Neuron (in vitro differentiated cells): Measurements from ENCODE around the gene BIRC6.
A peak's percentile ranks its signal among the peaks of the same experiment; 100 is the strongest.
"Not testable (repeated sequence)": the region's sequence is repeated elsewhere in the genome, so short reads cannot be mapped to it uniquely, and the experiment has no call there.

Experiments used
- H2AFZ ChIP-seq: one replicate; pipeline ENCODE4 v1.6.1; 2013; ENCODE audit warnings: low read depth, mild to moderate bottlenecking, inconsistent platforms, low read length, moderate library complexity
- H3K27me3 ChIP-seq: one replicate; pipeline ENCODE4 v1.6.1; 2013; ENCODE audit warnings: low read length; ENCODE audit not compliant: insufficient read depth
- H3K36me3 ChIP-seq: one replicate; pipeline ENCODE4 v1.6.1; 2013; ENCODE audit warnings: low read length; ENCODE audit not compliant: insufficient read depth
- H3K4me1 ChIP-seq: one replicate; pipeline ENCODE4 v1.6.1; 2013; ENCODE audit warnings: low read length; ENCODE audit not compliant: insufficient read depth
- H3K4me3 ChIP-seq: 2 replicates; pipeline ENCODE4 v1.5.1; 2013; ENCODE audit warnings: mild to moderate bottlenecking, low read length, moderate library complexity
- H3K9me3 ChIP-seq: one replicate; pipeline ENCODE4 v1.6.1; 2013; ENCODE audit warnings: low read length

Gene BIRC6

GRCh38 chr2:32624812-32625211, 268.0 kb downstream of the BIRC6 start:
- Histone ChIP-seq H3K4me3 (no peak overlapping the region), H3K27me3 (no peaks in the 10 kb centered on the region), H3K9me3 (no peaks in the 10 kb centered on the region), H2AFZ (no peak overlapping the region), H3K36me3 (peaks cover 5% of the 10 kb centered on the region), H3K4me1 (no peaks in the 10 kb centered on the region)

GRCh38 chr2:32626639-32627221, 269.9 kb downstream of the BIRC6 start:
- no peaks in the 10 kb centered on the region for H3K9me3 ChIP-seq
- no peak overlapping the region for H2AFZ ChIP-seq
- no peaks in the 10 kb centered on the region for H3K4me1 ChIP-seq
- H3K36me3 ChIP-seq, result peaks cover 5% of the 10 kb centered on the region
- H3K4me3 ChIP-seq, result no peak overlapping the region
- H3K27me3 ChIP-seq, result no peaks in the 10 kb centered on the region

- no peaks in the 10 kb centered on the region for H3K27me3 ChIP-seq
- peak overlapping the region; percentile 89 for H2AFZ ChIP-seq
- no peaks in the 10 kb centered on the region for H3K9me3 ChIP-seq
- H3K4me1 ChIP-seq, result no peaks in the 10 kb centered on the region
- peaks cover 2% of the 10 kb centered on the region for H3K36me3 ChIP-seq
- H3K4me3 ChIP-seq, result peak overlapping the region; percentile 94
These were observed 270.6 kb downstream of the BIRC6 start for GRCh38 chr2:32627441-32627813.

- Histone ChIP-seq H3K27me3 (no peaks in the 10 kb centered on the region), H3K36me3 (peaks cover 2% of the 10 kb centered on the region), H3K9me3 (no peaks in the 10 kb centered on the region), H2AFZ (peak within 1 kb of the TSS; percentile 89), H3K4me1 (no peaks in the 10 kb centered on the region), H3K4me3 (peak within 1 kb of the TSS; percentile 94)
These were observed 271.2 kb downstream of the BIRC6 start, which contains the start of gene TTC27 for GRCh38 chr2:32627814-32628579. Gene TTC27, plus strand, starts transcription at chr2:32628050. Its CDS starts 243 bp downstream, at chr2:32628293.

GRCh38 chr2:32632089-32632488, 275.3 kb downstream of the BIRC6 start:
- H3K4me1 ChIP-seq, result no peaks in the 10 kb centered on the region
- H3K27me3 ChIP-seq, result no peaks in the 10 kb centered on the region
- peaks cover 9% of the 10 kb centered on the region for H3K36me3 ChIP-seq
- no peak overlapping the region for H3K4me3 ChIP-seq
- H3K9me3 ChIP-seq, result no peaks in the 10 kb centered on the region
- H2AFZ ChIP-seq, result no peak overlapping the region

- Histone ChIP-seq H3K9me3 (no peaks in the 10 kb centered on the region), H3K27me3 (no peaks in the 10 kb centered on the region), H3K4me3 (no peak overlapping the region), H3K4me1 (no peaks in the 10 kb centered on the region), H3K36me3 (peaks cover 13% of the 10 kb centered on the region), H2AFZ (no peak overlapping the region)
These were observed 276.2 kb downstream of the BIRC6 start for GRCh38 chr2:32633040-32633439.

GRCh38 chr2:32638548-32638947, 281.7 kb downstream of the BIRC6 start:
- not testable (repeated sequence) for H3K9me3 ChIP-seq, H3K4me1 ChIP-seq, H3K27me3 ChIP-seq, H3K4me3 ChIP-seq, H2AFZ ChIP-seq
- H3K36me3 ChIP-seq, result peaks cover 18% of the 10 kb centered on the region

GRCh38 chr2:32641180-32641579, 284.4 kb downstream of the BIRC6 start:
- H2AFZ ChIP-seq, result no peak overlapping the region
- no peak overlapping the region for H3K4me3 ChIP-seq
- no peaks in the 10 kb centered on the region for H3K4me1 ChIP-seq
- no peaks in the 10 kb centered on the region for H3K9me3 ChIP-seq
- no peaks in the 10 kb centered on the region for H3K27me3 ChIP-seq
- H3K36me3 ChIP-seq, result peaks cover 11% of the 10 kb centered on the region

GRCh38 chr2:32647180-32647651, 290.4 kb downstream of the BIRC6 start:
- H3K4me3 ChIP-seq, result no peak overlapping the region

GRCh38 chr2:32652555-32653209, 295.9 kb downstream of the BIRC6 start:
- no peak overlapping the region for H3K4me3 ChIP-seq

More at GRCh38 chr2:32647180-32647651, 290.4 kb downstream of the BIRC6 start:
- Histone ChIP-seq H3K4me1 (no peaks in the 10 kb centered on the region), H3K36me3 (peaks cover 4% of the 10 kb centered on the region), H3K9me3 (no peaks in the 10 kb centered on the region), H2AFZ (no peak overlapping the region), H3K27me3 (no peaks in the 10 kb centered on the region)

GRCh38 chr2:32656069-32656468, 299.2 kb downstream of the BIRC6 start:
- Histone ChIP-seq H3K36me3 (peaks cover 1% of the 10 kb centered on the region), H3K27me3 (no peaks in the 10 kb centered on the region), H3K9me3 (no peaks in the 10 kb centered on the region)

More at GRCh38 chr2:32652555-32653209, 295.9 kb downstream of the BIRC6 start:
- H3K9me3 ChIP-seq, result no peaks in the 10 kb centered on the region
- H3K4me1 ChIP-seq, result no peaks in the 10 kb centered on the region
- no peak overlapping the region for H2AFZ ChIP-seq
- H3K27me3 ChIP-seq, result no peaks in the 10 kb centered on the region
- peaks cover 4% of the 10 kb centered on the region for H3K36me3 ChIP-seq

GRCh38 chr2:32663864-32664263, 307.0 kb downstream of the BIRC6 start:
- Histone ChIP-seq H3K4me1 (no peaks in the 10 kb centered on the region), H3K36me3 (no peaks in the 10 kb centered on the region), H3K27me3 (no peaks in the 10 kb centered on the region), H3K4me3 (no peak overlapping the region), H2AFZ (no peak overlapping the region), H3K9me3 (no peaks in the 10 kb centered on the region)

More at GRCh38 chr2:32656069-32656468, 299.2 kb downstream of the BIRC6 start:
- Histone ChIP-seq H2AFZ (no peak overlapping the region), H3K4me1 (no peaks in the 10 kb centered on the region), H3K4me3 (no peak overlapping the region)

GRCh38 chr2:32666704-32667103, 309.9 kb downstream of the BIRC6 start:
- H3K4me3 ChIP-seq, result no peak overlapping the region
- H3K27me3 ChIP-seq, result no peaks in the 10 kb centered on the region
- H3K9me3 ChIP-seq, result no peaks in the 10 kb centered on the region
- no peaks in the 10 kb centered on the region for H3K36me3 ChIP-seq
- H2AFZ ChIP-seq, result no peak overlapping the region
- H3K4me1 ChIP-seq, result no peaks in the 10 kb centered on the region
